AG04449 (cell line): ENCODE data around the gene DIPK1A.

Experiments
- CTCF ChIA-PET: fragments of 350-600 bp; formaldehyde crosslinking; extraction: SDS; loops from one replicate; lab custom pipeline; 2021; ENCODE audit warnings: antibody characterized with exemption; lab: Yijun Ruan, JAX
- POLR2A ChIA-PET: fragments of 400-600, 350-600 bp; formaldehyde crosslinking; extraction: SDS; loops from one replicate; lab custom pipeline; 2020; ENCODE audit warnings: antibody characterized with exemption, inconsistent platforms; lab: Yijun Ruan, JAX
- DNase-seq: peaks from one replicate; pipeline ENCODE4 v3.0.0-alpha.2; 2010; ENCODE audit warnings: low read depth, low spot score
- H3K4me3 ChIP-seq: 2 replicates; pipeline ENCODE4 v1.5.1; 2011; ENCODE audit warnings: low read depth, mild to moderate bottlenecking, control low read depth, low read length
- CTCF ChIP-seq: IDR thresholded peaks from one replicate; pipeline ENCODE4 v1.5.1; 2011; ENCODE audit warnings: mild to moderate bottlenecking, moderate library complexity, low read length, control low read depth, inconsistent platforms; ENCODE audit not compliant: insufficient read depth; ENCODE audit errors: missing control alignments

The DIPK1A gene

GRCh38 chr1:93002781-93003180 is 41.5 kb upstream of the DIPK1A start:
- DNase-seq = no peak
- no peak overlapping the region for H3K4me3 ChIP-seq
- no peak for TF ChIP-seq CTCF
- ChIA-PET CTCF (interaction anchor here (1.2 to 5.8 kb wide), 3 partner anchors 9 to 143 kb away, joined by 4 to 65 read pairs (median 57); no protein-coding TSS in a partner anchor), POLR2A (no interaction called here)

GRCh38 chr1:93001893-93002292 is 40.6 kb upstream of the DIPK1A start:
- DNase-seq = no peak
- H3K4me3 ChIP-seq = no peak overlapping the region
- POLR2A ChIA-PET = no interaction called here
- CTCF ChIA-PET = interaction anchor here (0.8 to 5.8 kb wide), 6 partner anchors 9 to 147 kb away, joined by 3 to 65 read pairs (median 4); no protein-coding TSS in a partner anchor
- TF ChIP-seq CTCF = no peak

GRCh38 chr1:93000751-93001175 is 39.5 kb upstream of the DIPK1A start:
- TF ChIP-seq CTCF = no peak
- no peak for DNase-seq
- no peak overlapping the region for H3K4me3 ChIP-seq
- ChIA-PET CTCF (interaction anchor here (0.7 to 5.8 kb wide), 6 partner anchors 15 to 144 kb away, joined by 3 to 65 read pairs (median 4); no protein-coding TSS in a partner anchor), POLR2A (no interaction called here)

- DNase-seq = no peak
- POLR2A ChIA-PET = no interaction called here
- CTCF ChIA-PET = interaction anchor here (1.0 to 5.8 kb wide), 2 partner anchors 14 to 140 kb away, joined by 4 to 65 read pairs; no protein-coding TSS in a partner anchor
- no peak for TF ChIP-seq CTCF
- no peak overlapping the region for H3K4me3 ChIP-seq
These were observed 39.0 kb upstream of the DIPK1A start for GRCh38 chr1:93000291-93000690.

GRCh38 chr1:92998821-92999220 is 37.6 kb upstream of the DIPK1A start:
- ChIA-PET POLR2A (no interaction called here), CTCF (interaction anchor here (1.2 to 2.6 kb wide), 5 partner anchors 10 to 143 kb away, joined by 3 to 9 read pairs (median 6); partner anchors contain the start of gene DIPK1A)
- no peak overlapping the region for H3K4me3 ChIP-seq
- DNase-seq = no peak
- no peak for TF ChIP-seq CTCF

GRCh38 chr1:92995441-92996430 is 34.5 kb upstream of the DIPK1A start:
- H3K4me3 ChIP-seq = no peak overlapping the region
- ChIA-PET CTCF (interaction anchor here (0.8 to 3.8 kb wide), 11 partner anchors 15 to 139 kb away, joined by 3 to 493 read pairs (median 15); partner anchors contain the start of gene DIPK1A), POLR2A (no interaction called here)
- no peak for TF ChIP-seq CTCF
- DNase-seq = no peak
